Heart right ventricle (tissue), 16 donors: ENCODE data around the gene EAPP. TPM values are rescaled to one million over a fixed set of nuclear protein-coding genes. Genes with fewer than 3 reads are reported as not detected.

Source experiments
- ATAC-seq, 8 donors: fragments of 200-7000 bp; cut with Tn5 transposase; one replicate each; pipeline ENCODE4 v1.9.1; 2020; ENCODE audit warnings: mild to moderate bottlenecking in 8 of 8, moderate library complexity in 8 of 8, moderate number of reproducible peaks in 1 of 8
- DNase-seq, 2 donors: peaks; one replicate each; pipeline ENCODE4 v3.0.0-alpha.2; 2020
- H3K27ac ChIP-seq, 10 donors: fragments of 200-600 bp; sonication (generic) in 2 of 10; one replicate each; pipeline versions ENCODE4 v1.5.0 to v1.8.0; 2020 to 2022; ENCODE audit warnings: mild to moderate bottlenecking in 3 of 10
- H3K27me3 ChIP-seq, 7 donors: fragments of 200-600 bp; one replicate each; pipeline ENCODE4 v1.8.0; 2021 to 2022; ENCODE audit warnings: mild to moderate bottlenecking in 2 of 7
- H3K36me3 ChIP-seq, 9 donors: fragments of 200-600 bp; sonication (generic) in 1 of 9; one replicate each; pipeline versions ENCODE4 v1.5.0 to v1.8.0; 2020 to 2022; ENCODE audit warnings: mild to moderate bottlenecking in 2 of 9
- H3K4me1 ChIP-seq, 9 donors: fragments of 200-600 bp; sonication (generic) in 1 of 9; one replicate each; pipeline versions ENCODE4 v1.5.0 to v1.8.0; 2020 to 2022; ENCODE audit warnings: mild to moderate bottlenecking in 4 of 9
- H3K4me3 ChIP-seq, 10 donors: fragments of 200-600 bp; sonication (generic) in 2 of 10; one replicate each; pipeline versions ENCODE4 v1.5.0 to v1.8.0; 2020 to 2022; ENCODE audit warnings: mild to moderate bottlenecking in 7 of 10, moderate library complexity in 2 of 10
- H3K9me3 ChIP-seq, 11 donors: fragments of 200-600 bp in 10 of 11; sonication (generic) in 2 of 11; one replicate each; pipeline versions ENCODE4 v1.5.0 to v1.8.0; 2013 to 2022; ENCODE audit warnings: mild to moderate bottlenecking in 2 of 11, control low read depth in 1 of 11, moderate library complexity in 1 of 11
- CTCF ChIP-seq, 9 donors: fragments of 200-600 bp; sonication (generic) in 2 of 9; IDR thresholded peaks; one replicate each; pipeline versions ENCODE4 v1.5.0 to v1.8.0; 2021 to 2022; ENCODE audit warnings: antibody characterized with exemption in 9 of 9, mild to moderate bottlenecking in 5 of 9, moderate library complexity in 1 of 9
- WGBS, 2 donors: extraction: QIAGEN DNeasy Blood & Tissue Kit; methylation state at CpG; one replicate each; pipeline ENCODE4 v1.1.7; 2013; ENCODE audit warnings: inconsistent platforms in 1 of 2; 5-methylcytosine and 5-hydroxymethylcytosine counted together
- intact Hi-C, 10 donors: fragments of 100-400 bp; cut with DNase I; formaldehyde crosslinking; loops; one replicate each; pipeline versions ENCODE4 v1.11.1 to v1.14.2; 2022
- long read RNA-seq, 3 donors: library from polyadenylated mRNA; unstranded; transcript quantifications; one replicate each; pipeline ENCODE4 v2.0.0, GENCODE V29; 2020 to 2021
- polyA plus RNA-seq, 2 donors: library from polyadenylated mRNA; stranded (reverse); fragments of 200-250 nt; gene quantifications; one replicate each; pipeline ENCODE4 v1.2.3, GENCODE V29; 2013
- total RNA-seq, 10 donors: library from RNA; stranded (reverse); fragmentation: NEBNext Ultra II Directional in 3 of 10; extraction: Animal tissue kit (Norgen Biotek cat#: 25700) in 3 of 10; gene quantifications; one replicate each; pipeline versions ENCODE4 v1.2.1 to v1.2.4, GENCODE V29; 2021 to 2023
- donor health status: Arrhythmogenic right ventricular cardiomyopathy.
- donor health status: ischemic (EF 13 %, LVEDD 7.1; RV severe dilation, severe dysfunction).
- donor health status: healthy with polysubstance abuse.
- donor health status: DM: no; HTN: yes; CAD: no.
- donor health status: DM: no; HTN: no; CAD: no.
- donor health status: ischemic (EF 25% LVEDD 6.9; RV normal size, moderate dysfunction).
- donor health status: ischemic (EF 25% LVEDD 5.7; RV mildly dilated, moderate dysfunction).
- donor health status: healthy.
- donor health status: DM: yes; HTN: yes; CAD: no.
- donor health status: Ischemic cardiomyopathy.
- donor health status: ischemic (EF 35%, LVEDD 5.7; RV mildly dilated, moderate dysfunction).
- donor health status: nonischemic (EF 11% LVEDD 7.7; RV severe dilation, severe dysfunction).
- donor health status: DM: yes; HTN: yes; CAD: no.
- donor health status: PGD.
- donor health status: ischemic (EF 29% LVEDD 5.4; RV normal size, mild dysfunction).
- donor health status: nonischemic (EF 23%, LVEDD 6.1; RV moderate dilation, normal function).

EAPP gene
- total RNA-seq (10 to 100 TPM; 16.4 to 24.5 (median 20.1) TPM), polyA plus RNA-seq (10 to 100 TPM; 18.8 to 20.1 TPM)
- long read RNA-seq, donor 1, transcript EAPP-201 (6 exons, 1,321 nt): major isoform, 16 of 19 reads
- long read RNA-seq, donor 1, partial matches to known transcripts: 2 of 19 reads
- long read RNA-seq, donor 1, other reads (novel, unspliced or antisense): 1 of 19 reads
- long read RNA-seq, donor 2, transcript EAPP-201 (6 exons, 1,321 nt): major isoform, 8 of 11 reads
- long read RNA-seq, donor 2, partial matches to known transcripts: 2 of 11 reads
- long read RNA-seq, donor 2, other reads (novel, unspliced or antisense): 1 of 11 reads
- long read RNA-seq, donor 3, transcript EAPP-201 (6 exons, 1,321 nt): major isoform, 6 of 6 reads
- long read RNA-seq, donor 3, partial matches to known transcripts: 0 of 6 reads
- long read RNA-seq, donor 3, other reads (novel, unspliced or antisense): 0 of 6 reads

- intact Hi-C loops: loop anchor here in 4 of 10 donors (5.0 to 10.0 kb wide), 5 partner anchors 37 to 205 kb away; partner anchors contain the start of gene SPTSSA (in 3 of the 4)
- TF ChIP-seq CTCF (IDR thresholded peaks at IDR 0.05): peak in 1 of 9 donors; percentile 11
- Histone ChIP-seq H3K36me3 (peaks cover 0 to 32% (median 4%) of the 10 kb centered on the region in 9 donors), H3K9me3 (no peaks in the 10 kb centered on the region), H3K4me3 (peak within 1 kb of the TSS; percentile 74 to 97 (median 89)), H3K4me1 (peaks cover 8 to 28% (median 18%) of the 10 kb centered on the region in 9 donors), H3K27ac (peak within 1 kb of the TSS; percentile 74 to 99 (median 93)), H3K27me3 (no peaks in the 10 kb centered on the region)
- WGBS, 2 donors: 3% methylated on average over 59 of the region's 59 CpGs
- DNase-seq (peak; percentile 98), ATAC-seq (peak; percentile 97 to 100 (median 99))
Measured at GRCh38 chr14:34539407-34540180, at the start of gene EAPP. Gene EAPP (minus strand): TSS chr14:34539701. CDS start chr14:34539628, 73 bp downstream.

- ATAC-seq (no peak), DNase-seq (no peak)
- intact Hi-C loops: no loop called here
- Histone ChIP-seq H3K4me3 (no peak overlapping the region), H3K9me3 (no peaks in the 10 kb centered on the region), H3K36me3 (peaks cover 0 to 100% (median 67%) of the 10 kb centered on the region in 9 donors), H3K27ac (no peak overlapping the region), H3K4me1 (no peaks in the 10 kb centered on the region), H3K27me3 (no peaks in the 10 kb centered on the region)
- 85 to 92% methylated on average over 6 of the region's 6 CpGs for WGBS, 2 donors
- no peak for TF ChIP-seq CTCF (IDR thresholded peaks at IDR 0.05)
Measured at GRCh38 chr14:34583525-34583924, 44.0 kb upstream of the EAPP start.

- intact Hi-C loops: no loop called here
- H3K27me3 ChIP-seq: no peaks in the 10 kb centered on the region
- no peaks in the 10 kb centered on the region for H3K4me1 ChIP-seq
- H3K4me3 ChIP-seq: no peak overlapping the region
- WGBS, 2 donors: 97 to 98% methylated on average over 9 of the region's 11 CpGs
- TF ChIP-seq CTCF (IDR thresholded peaks at IDR 0.05): no peak
- H3K36me3 ChIP-seq: peaks cover 0 to 100% (median 65%) of the 10 kb centered on the region in 9 donors
- no peak overlapping the region for H3K27ac ChIP-seq
- ATAC-seq (no peak), DNase-seq (no peak)
- H3K9me3 ChIP-seq: no peaks in the 10 kb centered on the region
Measured at GRCh38 chr14:34582117-34582680, 42.7 kb upstream of the EAPP start.

- no peaks in the 10 kb centered on the region for H3K27me3 ChIP-seq
- DNase-seq: no peak
- no peak overlapping the region for H3K4me3 ChIP-seq
- TF ChIP-seq CTCF (IDR thresholded peaks at IDR 0.05): no peak
- ATAC-seq: no peak
- H3K36me3 ChIP-seq: peaks cover 0 to 100% (median 62%) of the 10 kb centered on the region in 9 donors
- 96 to 99% methylated on average over 5 of the region's 5 CpGs for WGBS, 2 donors
- H3K9me3 ChIP-seq: no peaks in the 10 kb centered on the region
- no peak overlapping the region for H3K27ac ChIP-seq
- intact Hi-C loops: no loop called here
- H3K4me1 ChIP-seq: no peaks in the 10 kb centered on the region
Measured at GRCh38 chr14:34580381-34580780, 40.9 kb upstream of the EAPP start.
